Muscle of leg (tissue), 11 donors: ENCODE results near the gene NOX4. TPM values are rescaled to one million over a fixed set of nuclear protein-coding genes. Genes with fewer than 3 reads are reported as not detected.
"Not testable (repeated sequence)": the region's sequence is repeated elsewhere in the genome, so short reads cannot be mapped to it uniquely, and the experiment has no call there.

Experiments
- DNase-seq: peaks from one replicate; pipeline ENCODE4 v3.0.0; 2013
- H3K27ac ChIP-seq: one replicate; pipeline ENCODE4 v1.5.1; 2013; ENCODE audit warnings: mild to moderate bottlenecking, low read length, control low read depth
- H3K27me3 ChIP-seq: one replicate; pipeline ENCODE4 v1.6.1; 2013; ENCODE audit warnings: low read length; ENCODE audit not compliant: control insufficient read depth, insufficient read depth
- H3K36me3 ChIP-seq: one replicate; pipeline ENCODE4 v1.6.1; 2013; ENCODE audit warnings: low read length; ENCODE audit not compliant: control insufficient read depth, insufficient read depth
- H3K4me1 ChIP-seq: one replicate; pipeline ENCODE4 v1.6.1; 2013; ENCODE audit warnings: low read length; ENCODE audit not compliant: control insufficient read depth, insufficient read depth
- H3K4me3 ChIP-seq: one replicate; pipeline ENCODE4 v1.5.1; 2013; ENCODE audit warnings: low read length, control low read depth
- H3K9me3 ChIP-seq: replicated peaks from 2 replicates; pipeline ENCODE4 v1.6.1; 2013; ENCODE audit warnings: low read depth, low read length; ENCODE audit not compliant: control insufficient read depth
- WGBS: methylation state at CpG from one replicate; pipeline ENCODE4 v1.1.5; 2013; ENCODE audit warnings: missing lambda C conversion rate; ENCODE audit not compliant: insufficient coverage; 5-methylcytosine and 5-hydroxymethylcytosine counted together
- polyA plus RNA-seq, 8 donors: library from polyadenylated mRNA; unstranded; fragments of 120-200 nt; gene quantifications; one replicate each; pipeline versions ENCODE4 v1.2.1 to v1.2.3, GENCODE V29; 2013; ENCODE audit warnings: inconsistent platforms in 1 of 8, low replicate concordance in 1 of 8; ENCODE audit not compliant: insufficient read length in 8 of 8, insufficient read depth in 1 of 8
- total RNA-seq: library from RNA; stranded (reverse); fragments of 120-200 nt; gene quantifications from one replicate; pipeline ENCODE4 v1.2.4, GENCODE V29; 2013

Gene NOX4
- total and polyA plus RNA-seq, 9 donors = 1.7 to 3.7 (median 2.8) TPM

DNA sequence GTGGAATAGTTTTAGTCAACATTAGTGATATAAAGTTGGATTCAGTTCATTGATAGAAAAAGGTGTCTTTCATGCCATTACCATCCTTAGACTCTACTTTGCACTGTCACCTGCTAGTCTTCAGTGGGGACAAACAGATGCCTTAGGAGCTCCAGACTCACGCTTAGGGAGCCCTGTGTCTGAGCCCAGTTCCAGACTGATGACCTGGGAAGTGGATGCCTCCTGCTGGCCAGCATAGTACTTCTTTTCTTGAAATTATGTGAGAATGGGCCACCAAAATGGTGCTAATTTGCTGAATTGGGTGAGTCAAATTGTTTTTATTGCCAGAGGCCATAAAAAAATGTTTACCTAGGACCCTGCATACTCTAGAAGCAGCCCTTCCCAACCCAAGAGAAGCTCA is 53.9 kb downstream of the NOX4 start:
- Histone ChIP-seq H3K4me1 (no peaks in the 10 kb centered on the region), H3K27me3 (no peaks in the 10 kb centered on the region), H3K9me3 (no peaks in the 10 kb centered on the region), H3K27ac (no peak overlapping the region), H3K4me3 (no peak overlapping the region), H3K36me3 (no peaks in the 10 kb centered on the region)
- no peak for DNase-seq
- WGBS = no CpG with 5 or more reads among the region's 1 CpG

DNA sequence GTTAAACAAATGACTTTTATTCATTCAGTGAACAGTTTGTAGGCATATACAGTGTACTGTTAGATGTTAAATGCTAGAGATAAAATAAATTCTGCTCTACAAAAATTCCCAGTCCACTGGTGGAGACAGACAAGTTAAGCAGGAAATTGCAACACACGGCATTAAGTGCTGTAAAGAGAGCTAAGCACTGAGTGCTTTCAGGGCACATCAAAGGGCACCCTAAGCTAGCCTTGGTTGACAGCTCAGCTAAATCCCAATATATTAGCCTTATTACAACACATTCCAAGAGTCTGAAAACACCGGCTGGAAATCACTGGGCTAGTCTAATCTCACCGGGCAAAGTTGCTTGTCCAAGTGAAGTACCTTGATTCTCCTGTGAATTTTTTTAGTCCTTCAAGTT is 55.1 kb downstream of the NOX4 start:
- 20% methylated on average over 1 of the region's 3 CpGs for whole genome bisulfite sequencing
- DNase-seq = no peak

DNA sequence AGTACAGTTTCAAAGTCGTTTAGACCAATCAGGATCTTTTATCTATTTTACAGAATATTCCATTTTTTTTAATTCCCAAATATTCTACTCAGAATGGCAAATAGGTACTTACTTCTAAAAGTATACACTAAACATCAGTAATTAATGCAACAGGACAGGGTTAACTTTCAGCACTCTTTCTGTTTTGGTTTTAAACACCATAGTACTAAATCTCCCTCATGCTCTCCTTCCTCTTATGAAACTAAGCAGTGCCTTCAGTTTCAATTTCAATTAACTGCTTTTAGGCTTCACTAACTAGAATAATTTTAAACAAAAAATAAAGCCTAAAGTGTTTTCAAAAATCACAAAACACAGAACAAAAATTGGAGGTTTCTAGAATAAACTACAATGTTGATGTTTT is 57.9 kb downstream of the NOX4 start:
- H3K4me1 ChIP-seq = no peaks in the 10 kb centered on the region
- H3K36me3 ChIP-seq = no peaks in the 10 kb centered on the region
- H3K27ac ChIP-seq = no peak overlapping the region
- no peaks in the 10 kb centered on the region for H3K27me3 ChIP-seq
- no peak overlapping the region for H3K4me3 ChIP-seq
- no peak for DNase-seq
- no CpG with 5 or more reads among the region's 1 CpG for WGBS
- H3K9me3 ChIP-seq = no peaks in the 10 kb centered on the region

More for the DNA sequence above, 55.1 kb downstream of the NOX4 start:
- Histone ChIP-seq H3K27ac (no peak overlapping the region), H3K27me3 (no peaks in the 10 kb centered on the region), H3K36me3 (no peaks in the 10 kb centered on the region), H3K4me1 (no peaks in the 10 kb centered on the region), H3K4me3 (no peak overlapping the region), H3K9me3 (no peaks in the 10 kb centered on the region)

- 100% methylated on average over 1 of the region's 3 CpGs for WGBS
- not testable (repeated sequence) for DNase-seq, H3K27me3 ChIP-seq, H3K36me3 ChIP-seq, H3K9me3 ChIP-seq, H3K4me3 ChIP-seq, H3K4me1 ChIP-seq, H3K27ac ChIP-seq
Measured at GRCh38 chr11:89432182-89432581, 59.0 kb downstream of the NOX4 start.

DNA sequence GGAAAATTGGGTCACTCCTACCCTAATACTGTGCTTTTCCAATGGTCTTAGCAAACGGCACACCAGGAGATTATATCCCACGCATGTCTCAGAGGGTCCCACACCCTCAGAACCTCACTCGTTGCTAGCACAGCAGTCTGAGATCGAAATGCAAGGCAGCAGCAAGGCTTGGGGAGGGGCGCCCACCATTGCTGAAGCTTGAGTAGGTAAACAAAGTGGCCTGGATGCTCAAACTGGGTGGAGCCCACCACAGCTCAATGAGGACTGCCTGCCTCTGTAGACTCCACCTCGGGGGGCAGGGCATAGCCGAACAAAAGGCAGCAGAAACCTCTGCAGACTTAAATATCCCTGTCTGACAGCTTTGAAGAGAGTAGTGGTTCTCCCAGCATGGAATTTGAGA is 64.7 kb downstream of the NOX4 start:
- WGBS = 90% methylated on average over 2 of the region's 7 CpGs
- not testable (repeated sequence) for DNase-seq, H3K27ac ChIP-seq, H3K4me3 ChIP-seq, H3K36me3 ChIP-seq, H3K27me3 ChIP-seq, H3K9me3 ChIP-seq, H3K4me1 ChIP-seq

DNA sequence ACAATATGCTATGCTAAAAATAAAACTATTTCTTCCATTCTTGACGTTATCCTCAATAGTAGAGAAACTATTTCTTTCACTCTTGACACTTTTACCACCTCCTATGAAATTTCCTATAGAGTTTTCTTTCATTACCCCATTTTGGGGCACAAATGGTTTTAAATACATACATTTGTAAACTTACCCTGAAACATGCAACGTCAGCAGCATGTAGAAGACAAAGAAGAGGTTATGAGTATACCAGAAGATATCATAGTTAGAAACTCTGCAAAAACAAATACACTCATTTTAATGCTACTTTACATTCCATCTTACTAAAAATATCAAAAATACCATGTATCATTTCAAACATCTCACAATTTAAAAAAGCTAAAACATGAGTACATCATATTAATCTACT is 69.5 kb downstream of the NOX4 start:
- Histone ChIP-seq H3K9me3 (no peaks in the 10 kb centered on the region), H3K4me1 (no peaks in the 10 kb centered on the region), H3K4me3 (no peak overlapping the region), H3K27ac (no peak overlapping the region), H3K27me3 (no peaks in the 10 kb centered on the region), H3K36me3 (no peaks in the 10 kb centered on the region)
- DNase-seq = peak; percentile 10
- no CpG with 5 or more reads among the region's 2 CpGs for WGBS

GRCh38 chr11:89420981-89421380 is 70.2 kb downstream of the NOX4 start:
- no peaks in the 10 kb centered on the region for H3K36me3 ChIP-seq
- peak; percentile 3 for DNase-seq
- no peaks in the 10 kb centered on the region for H3K9me3 ChIP-seq
- H3K27ac ChIP-seq = no peak overlapping the region
- H3K4me1 ChIP-seq = no peaks in the 10 kb centered on the region
- no CpG with 5 or more reads among the region's 3 CpGs for WGBS
- no peaks in the 10 kb centered on the region for H3K27me3 ChIP-seq
- H3K4me3 ChIP-seq = no peak overlapping the region

GRCh38 chr11:89416961-89417360 is 74.2 kb downstream of the NOX4 start:
- no CpG with 5 or more reads among the region's 2 CpGs for WGBS
- H3K9me3 ChIP-seq = no peaks in the 10 kb centered on the region
- no peak for DNase-seq
- H3K27ac ChIP-seq = no peak overlapping the region
- H3K4me1 ChIP-seq = no peaks in the 10 kb centered on the region
- no peak overlapping the region for H3K4me3 ChIP-seq
- no peaks in the 10 kb centered on the region for H3K36me3 ChIP-seq
- no peaks in the 10 kb centered on the region for H3K27me3 ChIP-seq

- WGBS = 80% methylated on average over 1 of the region's 3 CpGs
- not testable (repeated sequence) for H3K9me3 ChIP-seq, DNase-seq
Measured at GRCh38 chr11:89411112-89411511, 80.1 kb downstream of the NOX4 start.

GRCh38 chr11:89410666-89411065 is 80.5 kb downstream of the NOX4 start:
- H3K4me3 ChIP-seq, H3K27me3 ChIP-seq, H3K36me3 ChIP-seq, H3K4me1 ChIP-seq, DNase-seq, H3K27ac ChIP-seq, H3K9me3 ChIP-seq: not testable (repeated sequence)
- WGBS = no CpG with 5 or more reads among the region's 1 CpG

More at GRCh38 chr11:89411112-89411511, 80.1 kb downstream of the NOX4 start:
- H3K27me3 ChIP-seq, H3K4me3 ChIP-seq, H3K36me3 ChIP-seq, H3K27ac ChIP-seq, H3K4me1 ChIP-seq: not testable (repeated sequence)

GRCh38 chr11:89408441-89408840 is 82.7 kb downstream of the NOX4 start:
- not testable (repeated sequence) for H3K36me3 ChIP-seq, H3K4me1 ChIP-seq, H3K27me3 ChIP-seq, H3K9me3 ChIP-seq, DNase-seq, H3K4me3 ChIP-seq, H3K27ac ChIP-seq
- no CpG with 5 or more reads among the region's 2 CpGs for WGBS
